ENCODE results near the gene RELCH.

Gene RELCH

GRCh38 chr18:62239475-62239874 is 52.4 kb downstream of the RELCH start:
- Histone ChIP-seq H3K9ac (ENCODE audit: low read length) (no peak overlapping the region), H2BK5ac (ENCODE audit: low read depth, low read length, poor library complexity, severe bottlenecking) (no peak overlapping the region), H2AK5ac (ENCODE audit: low read length, severe bottlenecking) (no peak overlapping the region), H2BK12ac (ENCODE audit: low read length in 2 of 2) (no peak overlapping the region), H3K27me3 (ENCODE audit: control insufficient read depth in 1 of 2, insufficient read depth in 1 of 2, low read length in 2 of 2) (no peaks in the 10 kb centered on the region), H3K4me1 (ENCODE audit: control insufficient read depth, insufficient read depth, low read depth, low read length) (no peaks in the 10 kb centered on the region), H3K9me3 (ENCODE audit: control insufficient read depth, low read length) (peaks cover 10% of the 10 kb centered on the region), H3K14ac (ENCODE audit: low read length in 2 of 2) (no peak overlapping the region), H3K4me2 (ENCODE audit: low read length, poor library complexity, severe bottlenecking) (no peak overlapping the region), H3K27ac (ENCODE audit: low read length, poor library complexity, severe bottlenecking) (no peak overlapping the region), H4K91ac (ENCODE audit: low read length) (no peak overlapping the region), H3K23ac (ENCODE audit: low read length in 2 of 2) (no peak overlapping the region), H2AFZ (ENCODE audit: low read depth, low read length) (no peak overlapping the region), H2BK15ac (ENCODE audit: low read depth, poor library complexity, severe bottlenecking) (no peak overlapping the region), H3K4ac (ENCODE audit: low read depth in 1 of 2, low read length in 2 of 2) (no peak overlapping the region), H3K4me3 (ENCODE audit: insufficient read depth in 1 of 2, low read depth in 1 of 2, low read length in 2 of 2) (no peak overlapping the region), H3K18ac (ENCODE audit: low read depth in 1 of 2, low read length in 2 of 2) (no peak overlapping the region), H2BK120ac (ENCODE audit: low read depth, low read length) (no peak overlapping the region), H3K36me3 (ENCODE audit: control insufficient read depth in 1 of 2, insufficient read depth in 2 of 2, low read depth in 1 of 2, low read length in 2 of 2) (peaks cover 0 to 50% of the 10 kb centered on the region in 2 experiments), H4K8ac (ENCODE audit: low read length) (no peak overlapping the region), H3K79me1 (replicated peaks; ENCODE audit: low read length, poor library complexity, severe bottlenecking) (peaks cover 4% of the 10 kb centered on the region)
- WGBS: 94% methylated on average over 3 of the region's 3 CpGs
- DNase-seq: no peak

GRCh38 chr18:62242955-62243354 is 55.9 kb downstream of the RELCH start:
- H2BK5ac ChIP-seq (ENCODE audit: low read depth, low read length, poor library complexity, severe bottlenecking): no peak overlapping the region
- no peak overlapping the region for H3K4me3 ChIP-seq (ENCODE audit: insufficient read depth in 1 of 2, low read depth in 1 of 2, low read length in 2 of 2)
- no peak overlapping the region for H4K91ac ChIP-seq (ENCODE audit: low read length)
- H2BK12ac ChIP-seq (ENCODE audit: low read length in 2 of 2): no peak overlapping the region
- no peak overlapping the region for H3K4me2 ChIP-seq (ENCODE audit: low read length, poor library complexity, severe bottlenecking)
- DNase-seq: no peak
- 100% methylated on average over 1 of the region's 1 CpG for WGBS
- H3K79me1 ChIP-seq (replicated peaks; ENCODE audit: low read length, poor library complexity, severe bottlenecking): peaks cover 5% of the 10 kb centered on the region
- no peak overlapping the region for H3K18ac ChIP-seq (ENCODE audit: low read depth in 1 of 2, low read length in 2 of 2)
- H3K27ac ChIP-seq (ENCODE audit: low read length, poor library complexity, severe bottlenecking): no peak overlapping the region
- H3K4ac ChIP-seq (ENCODE audit: low read depth in 1 of 2, low read length in 2 of 2): no peak overlapping the region
- no peaks in the 10 kb centered on the region for H3K9me3 ChIP-seq (ENCODE audit: control insufficient read depth, low read length)
- peaks cover 0 to 59% of the 10 kb centered on the region in 2 experiments for H3K36me3 ChIP-seq (ENCODE audit: control insufficient read depth in 1 of 2, insufficient read depth in 2 of 2, low read depth in 1 of 2, low read length in 2 of 2)
- peaks cover 3% of the 10 kb centered on the region for H3K4me1 ChIP-seq (ENCODE audit: control insufficient read depth, insufficient read depth, low read depth, low read length)
- H3K27me3 ChIP-seq (ENCODE audit: control insufficient read depth in 1 of 2, insufficient read depth in 1 of 2, low read length in 2 of 2): no peaks in the 10 kb centered on the region
- no peak overlapping the region for H2BK120ac ChIP-seq (ENCODE audit: low read depth, low read length)
- no peak overlapping the region for H3K23ac ChIP-seq (ENCODE audit: low read length in 2 of 2)
- no peak overlapping the region for H3K9ac ChIP-seq (ENCODE audit: low read length)
- no peak overlapping the region for H3K14ac ChIP-seq (ENCODE audit: low read length in 2 of 2)
- H4K8ac ChIP-seq (ENCODE audit: low read length): no peak overlapping the region
- H2AFZ ChIP-seq (ENCODE audit: low read depth, low read length): no peak overlapping the region
- no peak overlapping the region for H2AK5ac ChIP-seq (ENCODE audit: low read length, severe bottlenecking)
- no peak overlapping the region for H2BK15ac ChIP-seq (ENCODE audit: low read depth, poor library complexity, severe bottlenecking)

GRCh38 chr18:62245177-62245576 is 58.1 kb downstream of the RELCH start:
- Histone ChIP-seq H3K14ac (ENCODE audit: low read length in 2 of 2) (no peak overlapping the region), H3K9ac (ENCODE audit: low read length) (no peak overlapping the region), H3K4me2 (ENCODE audit: low read length, poor library complexity, severe bottlenecking) (no peak overlapping the region), H3K27ac (ENCODE audit: low read length, poor library complexity, severe bottlenecking) (no peak overlapping the region), H4K8ac (ENCODE audit: low read length) (no peak overlapping the region), H2BK120ac (ENCODE audit: low read depth, low read length) (no peak overlapping the region), H3K4me1 (ENCODE audit: control insufficient read depth, insufficient read depth, low read depth, low read length) (peaks cover 3% of the 10 kb centered on the region), H2BK12ac (ENCODE audit: low read length in 2 of 2) (no peak overlapping the region), H3K27me3 (ENCODE audit: control insufficient read depth in 1 of 2, insufficient read depth in 1 of 2, low read length in 2 of 2) (no peaks in the 10 kb centered on the region), H2BK5ac (ENCODE audit: low read depth, low read length, poor library complexity, severe bottlenecking) (no peak overlapping the region), H2BK15ac (ENCODE audit: low read depth, poor library complexity, severe bottlenecking) (no peak overlapping the region), H3K4ac (ENCODE audit: low read depth in 1 of 2, low read length in 2 of 2) (no peak overlapping the region), H3K23ac (ENCODE audit: low read length in 2 of 2) (no peak overlapping the region), H3K36me3 (ENCODE audit: control insufficient read depth in 1 of 2, insufficient read depth in 2 of 2, low read depth in 1 of 2, low read length in 2 of 2) (peaks cover 0 to 48% of the 10 kb centered on the region in 2 experiments), H4K91ac (ENCODE audit: low read length) (no peak overlapping the region), H3K18ac (ENCODE audit: low read depth in 1 of 2, low read length in 2 of 2) (no peak overlapping the region), H3K4me3 (ENCODE audit: insufficient read depth in 1 of 2, low read depth in 1 of 2, low read length in 2 of 2) (no peak overlapping the region), H3K9me3 (ENCODE audit: control insufficient read depth, low read length) (no peaks in the 10 kb centered on the region), H2AK5ac (ENCODE audit: low read length, severe bottlenecking) (no peak overlapping the region), H3K79me1 (replicated peaks; ENCODE audit: low read length, poor library complexity, severe bottlenecking) (peaks cover 3% of the 10 kb centered on the region), H2AFZ (ENCODE audit: low read depth, low read length) (no peak overlapping the region)
- no peak for DNase-seq
- WGBS: 98% methylated on average over 8 of the region's 8 CpGs

- Histone ChIP-seq H2AK5ac (ENCODE audit: low read length, severe bottlenecking) (no peak overlapping the region), H2BK12ac (ENCODE audit: low read length in 2 of 2) (no peak overlapping the region), H3K9ac (ENCODE audit: low read length) (no peak overlapping the region), H3K27ac (ENCODE audit: low read length, poor library complexity, severe bottlenecking) (no peak overlapping the region), H3K18ac (ENCODE audit: low read depth in 1 of 2, low read length in 2 of 2) (no peak overlapping the region), H3K4me3 (ENCODE audit: insufficient read depth in 1 of 2, low read depth in 1 of 2, low read length in 2 of 2) (no peak overlapping the region), H2BK5ac (ENCODE audit: low read depth, low read length, poor library complexity, severe bottlenecking) (no peak overlapping the region), H3K4ac (ENCODE audit: low read depth in 1 of 2, low read length in 2 of 2) (no peak overlapping the region), H2BK120ac (ENCODE audit: low read depth, low read length) (no peak overlapping the region), H3K4me1 (ENCODE audit: control insufficient read depth, insufficient read depth, low read depth, low read length) (peaks cover 3% of the 10 kb centered on the region), H3K36me3 (ENCODE audit: control insufficient read depth in 1 of 2, insufficient read depth in 2 of 2, low read depth in 1 of 2, low read length in 2 of 2) (peaks cover 0 to 49% of the 10 kb centered on the region in 2 experiments), H4K91ac (ENCODE audit: low read length) (no peak overlapping the region), H3K23ac (ENCODE audit: low read length in 2 of 2) (no peak overlapping the region), H2BK15ac (ENCODE audit: low read depth, poor library complexity, severe bottlenecking) (no peak overlapping the region), H3K9me3 (ENCODE audit: control insufficient read depth, low read length) (no peaks in the 10 kb centered on the region), H3K4me2 (ENCODE audit: low read length, poor library complexity, severe bottlenecking) (no peak overlapping the region), H3K27me3 (ENCODE audit: control insufficient read depth in 1 of 2, insufficient read depth in 1 of 2, low read length in 2 of 2) (no peaks in the 10 kb centered on the region), H4K8ac (ENCODE audit: low read length) (no peak overlapping the region), H3K14ac (ENCODE audit: low read length in 2 of 2) (no peak overlapping the region), H2AFZ (ENCODE audit: low read depth, low read length) (no peak overlapping the region), H3K79me1 (replicated peaks; ENCODE audit: low read length, poor library complexity, severe bottlenecking) (peaks cover 3% of the 10 kb centered on the region)
- DNase-seq: no peak
- WGBS: 73% methylated on average over 1 of the region's 1 CpG
Measured at GRCh38 chr18:62245699-62246098, 58.6 kb downstream of the RELCH start.
